Immature natural killer cell (primary cell): ENCODE results near the gene HCN2. TPM values are rescaled to one million over a fixed set of nuclear protein-coding genes. Genes with fewer than 3 reads are reported as not detected.
A peak's percentile ranks its signal among the peaks of the same experiment; 100 is the strongest.

Experiments
- DNase-seq, 3 donors: peaks; one replicate each; pipeline ENCODE4 v3.0.0; 2022; ENCODE audit warnings: mixed read lengths in 1 of 3
- H3K27ac Mint-ChIP-seq, 6 donors: one replicate each; pipeline ENCODE4 v1.8.0; 2020; ENCODE audit warnings: mixed read lengths in 6 of 6, mild to moderate bottlenecking in 5 of 6, inconsistent platforms in 4 of 6, moderate library complexity in 3 of 6
- H3K27me3 Mint-ChIP-seq, 3 donors: one replicate each; pipeline ENCODE4 v1.8.0; 2020 to 2021; ENCODE audit warnings: low read depth in 3 of 3, mild to moderate bottlenecking in 3 of 3, mixed read lengths in 3 of 3, moderate library complexity in 3 of 3, inconsistent platforms in 1 of 3
- H3K36me3 Mint-ChIP-seq, 3 donors: one replicate each; pipeline ENCODE4 v1.8.0; 2020; ENCODE audit warnings: mixed read lengths in 3 of 3, inconsistent platforms in 2 of 3, mild to moderate bottlenecking in 2 of 3
- H3K4me1 Mint-ChIP-seq, 2 donors: one replicate each; pipeline ENCODE4 v1.8.0; 2020; ENCODE audit warnings: inconsistent platforms in 2 of 2, mild to moderate bottlenecking in 2 of 2, mixed read lengths in 2 of 2, moderate library complexity in 1 of 2
- H3K4me3 Mint-ChIP-seq, 5 donors: one replicate each; pipeline ENCODE4 v1.8.0; 2020; ENCODE audit warnings: mild to moderate bottlenecking in 5 of 5, mixed read lengths in 5 of 5, inconsistent platforms in 3 of 5, moderate library complexity in 3 of 5
- H3K9me3 Mint-ChIP-seq, 6 donors: one replicate each; pipeline ENCODE4 v1.8.0; 2020; ENCODE audit warnings: mild to moderate bottlenecking in 6 of 6, mixed read lengths in 6 of 6, inconsistent platforms in 4 of 6, moderate library complexity in 3 of 6
- polyA plus RNA-seq, 3 donors: library from polyadenylated mRNA; unstranded; fragments of 300-500 nt; fragmentation: Illumina TruSeq; gene quantifications; one replicate each; pipeline ENCODE4 v1.2.3, GENCODE V29; 2021

The HCN2 gene
- polyA plus RNA-seq, 3 donors from 2014 or later = not detected

DNA sequence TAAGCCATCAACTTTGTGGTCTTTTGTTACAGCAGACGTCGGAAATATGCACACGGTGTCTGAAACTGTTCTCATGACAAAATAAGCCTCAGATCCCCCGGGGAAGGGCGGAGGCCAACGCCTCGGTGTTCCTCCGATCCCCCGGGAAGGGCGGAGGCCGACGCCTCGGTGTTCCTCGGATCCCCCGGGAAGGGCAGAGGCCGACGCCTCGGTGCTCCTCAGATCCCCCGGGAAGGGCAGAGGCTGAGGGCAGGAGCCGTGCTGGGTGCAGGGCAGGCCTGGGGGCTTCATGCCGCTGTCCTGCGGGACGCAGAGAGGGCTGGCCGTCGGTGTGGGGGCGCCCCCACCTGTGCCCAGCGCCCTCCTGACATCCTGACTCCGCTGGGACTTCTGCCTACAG, 54.7 kb downstream of the HCN2 start:
- no peaks in the 10 kb centered on the region for H3K36me3 Mint-ChIP-seq
- no peak overlapping the region for H3K27ac Mint-ChIP-seq
- H3K27me3 Mint-ChIP-seq = peaks cover 2 to 6% (median 5%) of the 10 kb centered on the region in 3 donors
- H3K4me3 Mint-ChIP-seq = no peak overlapping the region
- H3K9me3 Mint-ChIP-seq = no peaks in the 10 kb centered on the region
- no peak for DNase-seq
- peaks cover 3% of the 10 kb centered on the region in 2 donors for H3K4me1 Mint-ChIP-seq

DNA sequence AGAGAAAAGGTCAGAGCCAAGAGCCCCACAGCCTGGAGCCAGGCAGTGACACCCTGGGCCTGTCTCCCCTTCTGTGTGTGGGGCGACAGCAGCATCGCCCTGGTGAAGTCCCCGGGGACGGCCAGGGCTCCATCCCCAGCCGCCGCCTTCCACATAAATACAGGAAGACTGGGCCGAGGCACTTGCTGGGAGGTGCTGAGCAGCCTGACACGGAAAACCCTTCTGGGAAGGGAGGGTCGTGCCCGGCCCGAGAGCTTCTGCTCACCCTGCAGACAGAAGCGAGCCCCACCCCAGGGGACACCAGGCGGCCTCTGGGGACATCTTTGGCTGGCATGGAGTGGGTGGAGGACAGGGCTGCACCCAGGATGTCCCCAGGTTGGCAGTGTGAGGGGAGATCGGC, 55.1 kb downstream of the HCN2 start:
- Mint-ChIP-seq H3K27me3 (peaks cover 1 to 5% (median 4%) of the 10 kb centered on the region in 3 donors), H3K9me3 (no peaks in the 10 kb centered on the region), H3K36me3 (no peaks in the 10 kb centered on the region), H3K27ac (peak overlapping the region in 1 of 6 donors; percentile 31), H3K4me3 (no peak overlapping the region), H3K4me1 (peaks cover 0 to 2% of the 10 kb centered on the region in 2 donors)
- no peak for DNase-seq

DNA sequence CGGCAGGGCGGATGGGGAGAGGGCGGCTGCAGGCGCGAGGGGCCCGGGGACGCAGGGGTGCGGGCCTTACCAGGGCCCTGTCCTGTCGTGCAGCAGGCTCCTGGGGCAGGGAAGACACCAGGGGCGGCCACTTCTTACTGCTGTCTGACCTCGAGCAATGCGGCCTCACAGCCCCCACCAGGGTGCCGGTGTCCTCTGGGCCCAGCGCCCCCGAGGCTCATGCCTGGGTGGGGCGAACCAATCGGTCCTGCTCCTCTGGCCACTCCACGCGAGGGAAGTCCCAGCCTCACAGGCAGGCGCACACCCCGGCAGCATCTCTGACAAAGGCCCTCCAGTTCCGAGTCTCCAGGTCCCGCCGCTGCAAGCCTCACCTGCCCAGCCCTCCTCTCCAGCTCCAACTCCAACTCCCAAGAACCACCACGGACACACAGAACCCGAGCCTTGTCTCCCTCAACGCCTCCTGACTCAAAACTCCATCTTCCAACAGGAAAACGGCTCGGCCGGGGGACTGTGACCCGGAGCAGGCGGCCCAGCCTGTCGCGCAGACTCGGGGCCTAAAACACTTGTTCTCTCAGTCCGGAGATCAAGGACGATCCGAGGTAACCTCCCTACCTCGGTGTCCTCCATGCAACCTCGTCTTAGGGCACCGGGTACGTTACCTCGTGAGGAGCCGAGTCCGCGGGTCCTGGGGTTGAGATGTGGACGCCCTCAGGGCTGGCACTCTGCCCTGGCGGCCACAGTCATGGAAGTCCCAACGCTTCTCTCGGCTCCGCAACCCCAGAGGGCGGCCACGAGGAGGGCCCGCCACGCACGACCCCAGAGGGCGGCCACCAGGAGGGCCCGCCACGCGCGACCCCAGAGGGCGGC, 56.5 kb downstream of the HCN2 start:
- Mint-ChIP-seq H3K36me3 (peaks cover 0 to 3% (median 0%) of the 10 kb centered on the region in 3 donors), H3K4me3 (no peak overlapping the region), H3K4me1 (peaks cover 0 to 3% of the 10 kb centered on the region in 2 donors), H3K27ac (peak overlapping the region in 1 of 6 donors; percentile 66), H3K27me3 (peaks cover 1 to 5% (median 4%) of the 10 kb centered on the region in 3 donors), H3K9me3 (no peaks in the 10 kb centered on the region)
- no peak for DNase-seq

DNA sequence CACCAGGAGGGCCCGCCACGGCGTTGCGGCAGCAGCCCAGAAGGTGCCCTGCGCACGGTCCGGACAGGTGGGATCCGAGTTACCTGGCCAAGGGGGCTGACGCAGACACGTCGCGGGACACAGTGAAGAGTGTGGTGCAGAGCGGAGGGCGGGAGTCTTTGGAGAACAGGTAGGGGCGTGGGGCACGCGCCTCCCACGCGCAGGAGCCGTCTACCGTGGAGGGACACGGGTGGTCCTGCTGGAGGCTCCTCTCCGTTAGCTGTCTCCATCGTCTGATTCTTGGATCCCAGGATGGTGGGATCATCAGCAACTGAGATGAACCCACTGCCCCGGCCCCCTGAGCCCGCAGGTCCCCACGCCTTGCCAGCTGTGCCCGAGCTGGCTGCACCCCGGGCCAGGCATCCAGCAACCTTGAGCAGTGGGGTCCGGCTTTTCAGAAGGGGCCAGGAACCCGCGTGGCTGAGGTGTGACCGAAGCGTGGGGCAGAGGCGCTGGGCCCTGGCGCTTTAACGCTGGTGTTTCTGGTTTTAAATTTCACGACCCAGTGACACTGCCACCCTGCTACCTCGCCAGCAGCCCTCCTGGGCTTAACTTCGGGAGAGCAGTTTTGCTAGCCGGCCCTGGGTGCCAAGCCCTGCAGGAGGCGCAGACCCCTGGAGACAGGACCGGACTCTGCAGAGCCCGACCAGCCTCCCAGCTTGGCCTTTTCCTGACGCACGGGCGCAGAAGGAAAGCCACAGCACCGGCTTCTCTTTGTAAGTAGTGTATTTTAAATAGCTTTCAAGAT, 57.3 kb downstream of the HCN2 start:
- Mint-ChIP-seq H3K9me3 (no peaks in the 10 kb centered on the region), H3K27me3 (peaks cover 1 to 6% (median 4%) of the 10 kb centered on the region in 3 donors), H3K27ac (no peak overlapping the region), H3K4me3 (no peak overlapping the region), H3K4me1 (peaks cover 0 to 2% of the 10 kb centered on the region in 2 donors), H3K36me3 (peaks cover 0 to 3% (median 0%) of the 10 kb centered on the region in 3 donors)
- no peak for DNase-seq

DNA sequence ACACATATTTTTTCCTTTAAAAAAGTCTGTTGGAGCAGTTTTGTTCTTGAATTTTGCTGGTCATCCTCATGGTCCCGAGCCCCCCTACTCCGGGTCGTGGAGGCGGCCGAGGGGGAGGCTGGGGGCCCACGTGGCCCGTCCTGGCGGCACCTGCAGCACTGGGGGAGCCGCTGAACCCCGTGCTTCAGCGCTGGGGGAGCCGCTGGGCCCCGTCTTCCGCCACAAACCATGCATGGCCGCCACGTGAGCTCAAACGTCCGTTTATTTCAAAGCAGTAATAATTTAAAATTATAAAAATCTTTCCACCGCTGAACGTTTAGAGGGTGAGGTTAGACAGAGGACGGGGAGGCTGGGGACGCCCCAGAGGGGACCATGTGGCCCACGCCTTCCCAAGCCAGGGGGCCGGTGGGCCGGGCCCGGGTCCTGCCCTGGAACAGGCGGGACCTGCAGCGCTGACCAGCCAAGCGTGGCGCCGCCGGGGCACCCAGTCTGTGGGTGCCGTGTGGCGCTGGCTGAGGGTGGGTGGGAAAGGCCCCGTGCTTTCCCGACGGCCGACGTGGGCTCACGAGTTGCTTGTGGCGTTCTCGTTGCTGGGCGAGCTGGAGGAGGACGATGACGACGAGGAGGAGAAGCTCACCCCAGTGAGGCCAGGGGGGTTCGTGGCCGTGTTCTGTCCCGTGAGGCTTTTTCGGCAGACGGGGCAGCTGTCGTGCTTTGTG, 58.0 kb downstream of the HCN2 start:
- Mint-ChIP-seq H3K4me1 (peaks cover 0 to 2% of the 10 kb centered on the region in 2 donors), H3K27ac (no peak overlapping the region), H3K4me3 (no peak overlapping the region), H3K36me3 (peaks cover 0 to 3% (median 0%) of the 10 kb centered on the region in 3 donors), H3K9me3 (no peaks in the 10 kb centered on the region), H3K27me3 (peaks cover 1 to 6% (median 4%) of the 10 kb centered on the region in 3 donors)
- no peak for DNase-seq

DNA sequence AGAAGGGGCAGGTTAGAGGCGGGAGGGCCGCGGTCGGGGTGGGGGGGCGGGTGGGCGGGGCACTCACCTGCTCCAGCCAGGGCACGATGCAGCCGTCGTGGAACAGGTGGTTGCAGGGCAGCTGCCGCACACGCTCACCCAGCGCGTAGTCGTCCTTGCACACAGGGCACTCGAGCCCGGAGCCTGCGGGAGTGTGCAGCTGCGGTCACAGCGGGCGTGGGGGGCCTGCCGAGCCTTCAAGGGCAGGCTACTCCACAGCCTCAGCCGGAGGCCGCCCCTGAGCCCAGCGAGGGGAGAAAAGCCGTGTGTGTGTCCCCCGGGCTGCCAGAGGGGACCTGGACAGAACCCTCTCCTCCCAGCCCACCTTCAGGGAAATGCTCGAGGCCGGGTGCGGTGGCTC, 58.6 kb downstream of the HCN2 start:
- DNase-seq = no peak
- H3K27ac Mint-ChIP-seq = no peak overlapping the region
- H3K9me3 Mint-ChIP-seq = no peaks in the 10 kb centered on the region
- H3K4me1 Mint-ChIP-seq = peaks cover under 1 to 4% of the 10 kb centered on the region in 2 donors
- peaks cover 0 to 3% (median 0%) of the 10 kb centered on the region in 3 donors for H3K36me3 Mint-ChIP-seq
- H3K27me3 Mint-ChIP-seq = peaks cover 1 to 6% (median 4%) of the 10 kb centered on the region in 3 donors
- H3K4me3 Mint-ChIP-seq = no peak overlapping the region

DNA sequence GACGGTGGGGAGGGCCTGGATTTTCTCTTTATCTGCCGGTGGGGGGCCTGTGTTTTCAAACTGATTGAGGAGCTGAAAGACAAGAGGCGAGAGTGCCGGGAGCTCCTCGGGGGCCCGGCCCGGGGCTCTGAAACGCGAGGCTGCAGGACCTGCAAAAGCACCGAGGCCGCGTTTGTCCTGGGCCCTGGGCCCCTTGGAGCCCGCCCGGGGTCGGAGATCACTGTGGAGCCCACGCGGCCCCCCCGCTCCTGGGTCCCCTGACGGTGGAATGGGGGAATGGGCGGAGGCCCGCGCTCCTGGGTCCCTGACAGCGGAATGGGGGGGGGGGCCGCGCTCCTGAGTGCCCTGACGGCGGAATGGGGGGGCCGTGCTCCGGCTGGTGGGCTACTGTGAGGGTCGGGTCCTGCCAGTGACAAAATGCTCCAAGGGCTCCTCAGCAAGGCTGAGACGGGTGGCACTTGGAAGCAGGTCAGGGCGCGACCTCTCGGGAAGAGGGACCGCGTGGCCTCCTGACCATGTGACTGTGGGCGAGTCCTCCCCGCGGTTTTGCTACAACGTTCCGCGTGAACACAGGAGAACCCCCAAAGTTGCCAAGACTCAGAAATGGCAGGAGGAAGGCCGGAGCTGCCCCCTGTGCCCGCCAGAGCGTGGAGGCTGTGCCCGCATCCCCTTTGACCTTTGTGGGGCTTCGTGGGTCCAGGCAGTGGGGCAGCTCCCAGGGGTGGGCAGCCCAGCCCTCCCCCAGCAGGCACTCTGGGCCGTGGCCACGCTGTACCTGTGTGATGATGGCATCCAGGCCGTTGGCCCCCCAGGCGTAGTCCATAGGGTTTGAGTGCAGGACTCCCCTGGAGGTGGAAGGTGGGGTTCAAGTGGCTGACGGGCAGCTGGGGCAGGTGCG, 59.5 kb downstream of the HCN2 start:
- H3K36me3 Mint-ChIP-seq = peaks cover 0 to 3% (median 0%) of the 10 kb centered on the region in 3 donors
- no peak overlapping the region for H3K4me3 Mint-ChIP-seq
- DNase-seq = no peak
- no peak overlapping the region for H3K27ac Mint-ChIP-seq
- H3K27me3 Mint-ChIP-seq = peaks cover 2 to 6% (median 4%) of the 10 kb centered on the region in 3 donors
- no peaks in the 10 kb centered on the region for H3K9me3 Mint-ChIP-seq
- H3K4me1 Mint-ChIP-seq = peaks cover 8 to 12% of the 10 kb centered on the region in 2 donors

DNA sequence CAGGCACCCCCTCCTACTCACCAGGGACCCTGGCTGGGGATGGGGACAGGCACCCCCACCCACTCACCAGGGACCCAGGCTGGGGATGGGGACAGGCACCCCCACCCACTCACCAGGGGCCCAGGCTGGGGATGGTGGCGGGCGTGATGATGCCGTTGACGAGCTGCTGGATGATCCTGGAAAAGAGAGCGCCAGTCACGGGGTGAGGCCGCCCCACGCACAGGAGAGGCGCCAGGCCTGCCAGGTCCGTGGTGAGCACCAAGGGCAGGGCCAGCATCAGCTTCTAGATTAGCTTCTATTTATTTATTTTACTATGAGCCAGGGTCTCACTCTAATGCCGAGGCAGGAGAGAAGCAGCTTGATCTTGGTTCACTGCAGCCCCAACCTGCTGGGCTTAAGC, 60.4 kb downstream of the HCN2 start:
- peaks cover 0 to 3% (median 0%) of the 10 kb centered on the region in 3 donors for H3K36me3 Mint-ChIP-seq
- H3K27me3 Mint-ChIP-seq = peaks cover 4 to 8% (median 5%) of the 10 kb centered on the region in 3 donors
- H3K4me3 Mint-ChIP-seq = no peak overlapping the region
- DNase-seq = no peak
- H3K27ac Mint-ChIP-seq = no peak overlapping the region
- H3K9me3 Mint-ChIP-seq = no peaks in the 10 kb centered on the region
- peaks cover 12 to 19% of the 10 kb centered on the region in 2 donors for H3K4me1 Mint-ChIP-seq

DNA sequence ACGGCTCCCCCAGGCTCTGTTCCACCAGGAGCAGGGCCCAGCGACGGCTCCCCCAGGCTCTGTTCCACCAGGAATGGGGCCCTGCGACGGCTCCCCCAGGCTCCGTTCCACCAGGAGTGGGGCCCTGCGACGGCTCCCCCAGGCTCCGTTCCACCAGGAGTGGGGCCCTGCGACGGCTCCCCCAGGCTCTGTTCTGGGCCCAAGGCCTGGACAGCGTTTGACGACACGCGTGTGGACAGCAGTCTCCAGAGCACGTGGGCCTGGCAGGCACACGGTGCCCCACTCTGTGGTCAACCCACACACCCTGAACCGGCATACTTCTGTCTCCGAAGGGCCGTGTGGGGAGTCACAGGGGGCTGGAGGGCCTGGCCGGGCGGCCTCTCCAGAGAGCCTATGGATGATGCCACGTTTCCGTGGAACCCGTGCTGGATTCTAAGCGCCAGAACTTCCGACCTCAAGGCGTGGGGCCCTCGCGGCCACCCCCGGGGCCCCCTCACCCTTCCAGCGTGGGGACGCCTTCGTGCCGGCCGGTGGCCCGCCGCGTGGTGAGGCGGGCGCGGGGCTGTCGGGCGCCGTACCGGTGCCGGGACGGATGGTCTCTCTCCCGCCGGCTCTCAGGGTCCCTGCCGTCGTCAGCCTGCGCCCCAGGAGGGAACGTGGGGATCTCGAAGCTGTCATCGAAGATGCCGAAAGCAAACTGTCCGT, 61.6 kb downstream of the HCN2 start:
- Mint-ChIP-seq H3K27ac (no peak overlapping the region), H3K4me3 (no peak overlapping the region), H3K27me3 (peaks cover 3 to 6% (median 4%) of the 10 kb centered on the region in 3 donors), H3K36me3 (peaks cover 0 to 3% (median 0%) of the 10 kb centered on the region in 3 donors), H3K4me1 (peaks cover 24 to 30% of the 10 kb centered on the region in 2 donors), H3K9me3 (no peaks in the 10 kb centered on the region)
- no peak for DNase-seq

DNA sequence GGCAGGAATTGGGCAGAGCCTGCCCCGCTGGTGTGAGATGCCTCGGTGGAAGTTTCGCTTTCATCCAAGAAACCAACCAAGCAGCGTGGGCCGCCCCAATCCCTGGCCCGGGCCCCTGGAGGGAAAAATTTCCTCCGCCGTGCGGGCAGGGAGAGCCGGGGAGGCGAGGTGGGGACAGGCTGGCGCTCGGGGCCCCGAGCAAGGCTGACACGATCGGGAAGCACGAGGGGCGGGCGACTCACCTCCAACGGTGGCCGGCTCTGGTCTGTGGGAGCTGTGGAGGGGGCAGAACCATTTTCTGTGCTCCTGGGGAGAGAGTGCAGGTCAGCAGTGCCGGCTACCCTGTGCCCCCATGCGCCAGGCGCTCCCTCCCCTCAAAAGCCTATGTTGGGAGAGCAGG, 62.3 kb downstream of the HCN2 start:
- Mint-ChIP-seq H3K27me3 (peaks cover 2 to 9% (median 6%) of the 10 kb centered on the region in 3 donors), H3K4me3 (no peak overlapping the region), H3K36me3 (peaks cover 0 to 3% (median 0%) of the 10 kb centered on the region in 3 donors), H3K9me3 (no peaks in the 10 kb centered on the region), H3K27ac (no peak overlapping the region), H3K4me1 (peaks cover 27 to 36% of the 10 kb centered on the region in 2 donors)
- no peak for DNase-seq

DNA sequence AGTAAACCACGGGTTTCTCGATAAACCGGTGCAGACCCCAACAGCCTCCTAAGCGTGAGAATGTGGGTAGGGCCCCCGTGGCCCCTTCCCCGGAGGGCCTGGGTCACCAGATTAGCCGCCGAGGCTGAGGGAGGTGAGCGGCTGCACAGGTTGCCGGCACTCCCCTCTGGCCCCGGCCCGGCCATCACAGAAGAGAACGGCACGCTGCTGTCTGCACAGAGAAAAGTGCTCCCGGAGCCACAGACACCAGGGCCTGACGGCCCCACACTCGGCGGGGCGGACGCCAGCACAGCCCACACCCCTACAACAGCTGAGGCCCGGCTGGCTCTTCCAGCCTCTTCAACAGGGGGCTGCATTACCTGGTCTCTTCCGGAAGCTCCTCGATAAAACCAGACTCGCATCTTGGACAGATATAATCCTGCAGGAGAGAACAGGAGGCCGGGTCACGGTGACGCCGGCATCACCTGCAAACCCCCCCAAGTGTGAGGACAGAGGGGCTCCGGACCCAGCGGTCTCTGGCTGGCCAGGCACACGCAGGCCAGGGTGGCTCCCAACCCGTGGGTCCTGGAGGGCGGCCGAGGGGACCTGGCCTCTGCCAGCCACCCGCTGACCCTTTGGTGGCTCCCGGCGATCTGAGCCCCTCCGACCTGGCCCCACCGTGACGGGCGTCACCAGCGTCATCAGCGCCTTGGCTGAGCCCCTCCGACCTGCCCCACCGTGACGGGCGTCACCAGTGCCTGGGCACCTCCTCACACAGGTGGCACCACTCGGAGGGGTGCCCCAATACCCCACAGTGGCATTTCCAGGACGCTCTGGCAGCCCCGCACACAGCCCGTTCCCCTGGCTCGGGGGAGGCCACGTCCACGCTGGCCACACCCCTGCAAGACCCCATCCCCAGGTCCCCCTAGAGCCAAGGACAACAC, 63.0 kb downstream of the HCN2 start:
- no peak for DNase-seq
- H3K36me3 Mint-ChIP-seq = peaks cover 0 to 3% (median 0%) of the 10 kb centered on the region in 3 donors
- H3K4me1 Mint-ChIP-seq = peaks cover 27 to 43% of the 10 kb centered on the region in 2 donors
- no peak overlapping the region for H3K27ac Mint-ChIP-seq
- peaks cover 5 to 15% (median 9%) of the 10 kb centered on the region in 3 donors for H3K27me3 Mint-ChIP-seq
- no peaks in the 10 kb centered on the region for H3K9me3 Mint-ChIP-seq
- no peak overlapping the region for H3K4me3 Mint-ChIP-seq
